GM21717 (cell line): Measurements from ENCODE around the gene RNU1-4.
"Not testable (repeated sequence)": the region's sequence is repeated elsewhere in the genome, so short reads cannot be mapped to it uniquely, and the experiment has no call there.

Source experiments
- ATAC-seq: cut with Tn5 transposase; IDR thresholded peaks from one replicate; pipeline ENCODE4 v1.9.1; 2021; ENCODE audit warnings: mild to moderate bottlenecking, moderate library complexity; ENCODE audit not compliant: unreplicated experiment

RNU1-4 gene

DNA sequence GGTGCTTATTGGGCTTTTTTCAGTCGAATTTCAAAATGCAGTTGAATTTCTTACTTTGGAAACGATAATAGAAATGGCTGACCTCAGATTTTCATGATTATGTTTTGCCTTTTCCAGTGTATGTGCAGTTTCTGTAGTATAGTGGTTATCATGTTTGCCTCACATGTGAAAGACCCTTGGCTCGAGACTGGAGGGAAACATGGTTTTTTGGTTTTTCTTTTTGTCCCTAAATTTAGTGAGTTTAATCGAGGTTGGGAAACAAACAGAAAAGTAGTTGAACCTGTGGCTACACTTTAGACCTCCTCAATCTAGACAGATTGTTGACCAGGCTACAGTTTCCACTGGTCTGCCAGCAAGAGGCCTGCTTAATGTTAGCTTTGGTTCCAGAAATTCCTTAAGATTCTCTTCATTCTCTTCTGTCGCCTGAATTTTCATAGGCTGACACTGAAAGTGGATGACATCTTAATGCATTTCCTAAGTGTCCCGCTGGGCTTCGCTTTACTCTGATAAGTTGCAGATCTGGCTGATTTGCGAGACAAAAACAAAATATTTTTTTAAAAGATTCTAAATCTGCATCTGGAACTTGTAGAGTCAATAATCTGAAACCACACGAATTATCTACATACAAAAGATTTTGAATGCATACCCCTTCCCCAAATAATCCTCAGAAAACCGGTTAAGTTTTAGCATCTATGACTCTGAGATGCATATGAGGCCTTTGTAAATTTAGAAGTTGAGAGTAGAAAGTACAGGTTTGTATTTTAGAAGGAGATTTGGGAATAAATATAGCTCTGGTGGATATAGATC is 14.7 kb upstream of the RNU1-4 start:
- not testable (repeated sequence) for ATAC-seq

DNA sequence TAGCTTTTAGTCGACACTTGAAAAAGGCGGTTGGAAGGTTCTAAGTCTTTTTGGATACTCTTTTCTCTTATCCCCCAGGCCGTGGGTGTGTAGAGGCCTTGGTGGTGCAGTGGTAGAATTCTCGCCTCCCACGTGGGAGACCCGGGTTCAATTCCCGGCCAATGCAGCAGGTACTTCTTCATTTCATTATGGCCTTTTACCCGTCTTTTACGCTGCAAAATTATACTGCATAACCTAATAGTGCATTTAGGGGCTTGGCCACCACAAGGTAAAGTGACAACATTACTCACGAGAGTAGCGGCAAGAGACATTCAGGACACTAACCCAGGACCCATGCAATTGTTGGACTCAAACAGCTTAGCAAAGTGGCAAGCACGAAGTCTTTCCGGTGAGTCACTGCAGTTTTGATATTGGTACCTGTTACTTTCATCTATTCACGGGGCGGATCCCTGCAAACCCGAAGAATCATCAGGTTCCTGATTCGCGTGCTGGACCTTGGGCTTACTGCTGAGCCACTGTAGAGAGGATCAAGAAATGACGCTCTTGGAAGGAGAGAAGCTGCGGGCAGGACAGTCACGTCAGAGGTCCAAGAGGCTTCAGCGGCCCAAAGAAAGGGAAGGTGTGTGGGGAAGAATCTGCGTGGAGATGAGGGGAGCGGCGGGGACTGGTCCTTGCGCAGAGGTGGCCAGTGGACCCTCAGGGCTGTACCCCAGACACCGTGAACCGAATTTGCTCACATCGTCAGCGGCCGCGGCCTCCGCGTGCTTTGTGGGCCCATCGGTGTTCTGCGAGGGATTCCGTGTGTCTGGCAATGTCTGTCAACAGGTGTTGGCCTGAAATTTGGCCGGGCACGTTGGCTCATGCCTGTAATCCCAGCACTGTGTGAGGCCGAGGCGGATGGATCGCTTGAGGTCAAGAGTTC is 12.9 kb upstream of the RNU1-4 start:
- peak; percentile 49 for ATAC-seq

DNA sequence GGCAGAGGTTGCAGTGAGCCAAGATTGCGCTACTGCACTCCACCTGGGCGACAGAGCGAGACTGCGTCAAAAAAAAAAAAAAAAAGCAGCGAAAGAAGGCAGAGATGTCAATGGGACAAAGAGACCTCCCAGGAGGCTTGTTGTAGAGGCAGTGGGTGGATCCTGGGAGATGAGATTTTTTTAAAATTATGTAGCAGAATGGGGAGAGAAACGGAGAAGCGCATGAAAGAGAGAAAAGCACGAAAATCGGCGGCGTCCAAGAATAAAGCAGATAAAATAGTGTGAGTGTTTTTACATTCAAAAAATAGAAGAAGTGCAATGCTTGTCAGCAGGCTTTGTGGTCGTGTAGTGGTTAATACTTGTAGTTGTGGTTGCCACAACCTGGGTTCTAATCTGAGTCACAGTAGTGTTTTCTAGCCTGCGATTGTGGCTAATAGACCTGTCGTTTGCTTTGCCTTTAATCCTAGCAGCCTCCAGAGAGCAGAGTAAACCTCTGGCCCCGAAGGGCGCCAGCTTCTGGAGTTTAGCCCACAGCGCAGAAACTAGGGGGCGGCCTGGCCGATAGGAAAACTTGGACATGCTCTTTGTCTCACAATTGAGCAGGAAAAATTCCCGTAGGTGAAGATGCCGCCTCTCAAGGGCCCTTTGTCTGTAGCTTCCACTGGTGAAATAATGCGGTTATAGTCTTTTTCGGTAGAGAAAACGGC is 11.9 kb upstream of the RNU1-4 start:
- peak; percentile 55 for ATAC-seq

DNA sequence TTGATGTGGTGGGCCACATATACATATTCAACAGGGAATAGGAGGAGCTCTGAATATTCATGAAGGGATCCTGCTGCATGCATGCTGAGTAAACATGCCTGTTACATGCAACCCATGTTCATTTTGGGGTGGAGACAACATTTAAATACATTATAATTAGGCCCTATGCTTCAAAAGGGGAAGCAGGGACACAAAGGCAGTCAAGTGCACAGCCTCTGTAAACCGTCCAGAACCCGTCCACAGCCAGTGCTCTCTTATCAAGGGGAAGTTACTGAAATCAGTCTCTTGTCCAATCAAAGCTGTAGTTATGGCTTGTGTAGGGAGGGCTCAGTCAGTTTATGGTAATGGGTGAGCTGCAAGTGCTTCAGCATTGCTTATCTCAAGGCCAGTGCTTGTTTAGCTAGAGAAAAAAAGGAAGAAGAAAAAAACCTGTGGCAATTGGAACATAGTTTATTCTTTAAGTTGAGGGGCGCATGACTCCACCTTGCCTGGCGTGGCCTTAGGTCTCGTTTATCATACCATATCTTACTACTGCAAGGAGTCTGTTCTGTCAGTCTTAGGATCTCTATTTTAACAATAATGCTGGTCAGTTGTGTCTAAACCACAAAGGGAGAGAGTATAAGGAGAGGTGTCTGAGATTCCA is 7.9 kb upstream of the RNU1-4 start:
- not testable (repeated sequence) for ATAC-seq

DNA sequence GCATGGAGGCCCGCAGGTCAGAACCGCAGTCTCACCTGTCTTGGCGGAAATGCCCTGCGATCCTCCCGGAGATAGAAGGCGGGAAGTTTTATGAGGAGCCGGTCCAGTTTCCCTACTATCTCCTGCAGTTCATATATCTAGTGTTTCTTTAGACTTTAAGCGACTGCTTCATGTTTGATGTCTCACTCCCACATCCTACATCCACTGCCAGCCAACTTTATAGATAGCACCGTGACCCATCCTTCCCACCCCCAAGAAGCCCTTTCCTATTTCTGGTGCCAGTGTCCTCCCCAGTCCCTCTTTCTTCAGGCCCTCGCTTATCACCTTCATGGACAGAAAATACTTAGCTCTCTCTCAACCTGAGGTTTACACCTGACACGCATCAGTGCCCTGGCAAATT is 914 bp downstream of the RNU1-4 start:
- not testable (repeated sequence) for ATAC-seq

DNA sequence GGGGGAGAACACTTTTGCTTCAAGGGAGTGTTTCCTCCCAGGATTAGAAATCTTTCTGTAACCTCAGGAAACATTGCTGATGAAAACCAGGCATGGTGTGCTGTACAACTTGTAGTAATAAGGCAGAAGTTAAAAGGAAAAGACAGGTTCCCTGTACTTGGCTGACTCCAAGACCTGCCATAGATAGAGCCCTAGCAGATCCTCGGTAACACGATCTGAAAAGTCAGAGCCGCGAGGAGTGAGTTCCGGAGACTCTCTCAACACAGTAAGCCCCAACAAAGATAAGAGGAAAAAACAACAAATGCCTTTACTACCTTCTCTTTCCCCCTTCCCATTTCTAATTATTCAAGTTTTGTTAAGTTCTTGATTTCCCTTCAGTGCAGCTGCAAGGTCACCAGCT is 7.3 kb downstream of the RNU1-4 start:
- ATAC-seq: not testable (repeated sequence)

DNA sequence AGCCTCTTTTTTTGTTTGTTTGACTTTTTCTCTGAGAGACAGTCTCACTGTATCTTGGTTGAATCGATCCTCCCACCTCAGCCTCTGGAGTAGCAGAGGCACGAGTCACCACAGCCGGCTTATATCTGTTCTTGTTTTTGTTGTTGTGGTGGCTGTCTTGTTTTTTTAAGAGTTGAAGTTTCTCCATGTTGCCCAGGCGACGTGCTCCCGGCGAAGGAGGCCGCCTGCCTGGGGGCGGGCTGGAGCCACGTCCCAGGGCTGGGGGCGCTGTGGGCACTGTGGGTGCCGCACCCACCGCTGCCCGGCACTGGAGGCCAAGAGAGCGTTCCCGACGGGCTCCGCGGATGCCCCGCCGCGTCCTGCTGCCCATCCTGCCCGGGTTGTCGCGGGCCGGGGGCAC is 8.4 kb downstream of the RNU1-4 start:
- ATAC-seq: not testable (repeated sequence)

DNA sequence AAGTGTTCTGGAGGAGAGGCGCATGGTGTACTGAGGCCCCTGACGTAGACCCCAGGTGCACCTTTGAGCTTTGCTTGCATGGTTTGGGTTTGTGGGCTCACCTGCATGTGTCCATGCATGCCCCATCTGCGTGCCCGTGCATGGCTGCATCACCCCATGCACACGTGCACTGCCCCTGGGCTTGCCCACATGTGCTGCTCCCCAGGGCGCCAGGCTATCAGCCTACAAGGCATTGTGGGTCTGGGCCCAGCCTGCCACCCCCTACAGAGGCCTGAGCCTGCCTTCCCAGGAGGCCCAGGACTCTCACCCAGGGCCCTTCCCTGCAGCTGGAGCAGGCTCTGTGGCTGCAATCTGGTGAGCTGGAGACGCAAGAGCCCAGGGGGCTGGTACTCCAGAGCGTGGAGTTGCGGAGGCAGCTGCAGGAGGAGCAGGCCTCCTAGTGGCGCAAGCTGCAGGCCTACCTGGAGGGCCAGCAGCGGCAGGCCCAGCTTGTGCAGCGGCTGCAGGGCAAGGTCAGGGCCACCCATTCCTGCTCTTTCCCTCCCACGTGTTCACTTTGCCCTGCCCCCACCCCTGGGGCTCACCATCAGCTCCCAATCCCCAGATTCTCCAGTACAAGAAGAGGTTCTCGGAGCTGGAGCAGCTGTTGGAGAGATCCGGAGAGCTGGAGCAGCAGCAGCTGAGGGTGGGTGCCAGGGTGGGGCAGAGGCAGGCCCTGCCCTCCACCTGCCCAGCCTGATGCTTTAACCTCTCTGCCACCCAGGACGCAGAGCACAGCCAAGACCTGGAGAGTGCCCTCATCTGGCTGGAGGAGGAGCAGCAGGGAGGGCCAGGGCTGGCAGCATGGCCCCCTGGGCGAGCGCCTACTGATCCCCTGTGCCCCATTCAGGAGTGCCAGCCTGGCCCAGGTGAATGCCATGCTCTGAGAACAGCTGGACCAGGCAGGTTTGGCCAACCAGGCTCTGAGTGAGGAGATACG is 9.9 kb downstream of the RNU1-4 start:
- ATAC-seq: not testable (repeated sequence)

DNA sequence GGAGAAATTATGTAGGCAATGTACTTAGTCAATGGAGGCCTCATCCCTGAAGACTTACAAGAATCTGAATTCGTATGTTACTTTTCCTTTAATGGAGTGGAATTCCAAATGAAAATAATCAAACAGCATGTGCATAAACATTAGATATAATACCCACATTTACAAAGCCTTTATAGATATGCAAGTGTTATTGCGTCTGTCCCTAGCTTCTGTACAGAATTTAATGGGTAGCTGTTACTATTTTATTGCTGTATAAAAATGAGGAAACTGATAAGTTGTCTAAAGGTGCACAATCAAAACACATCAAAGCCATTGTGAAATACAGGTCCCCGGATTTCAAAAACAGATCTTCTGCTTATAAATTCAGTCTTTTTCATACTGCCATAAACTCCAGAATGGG is 12.5 kb downstream of the RNU1-4 start:
- not testable (repeated sequence) for ATAC-seq

DNA sequence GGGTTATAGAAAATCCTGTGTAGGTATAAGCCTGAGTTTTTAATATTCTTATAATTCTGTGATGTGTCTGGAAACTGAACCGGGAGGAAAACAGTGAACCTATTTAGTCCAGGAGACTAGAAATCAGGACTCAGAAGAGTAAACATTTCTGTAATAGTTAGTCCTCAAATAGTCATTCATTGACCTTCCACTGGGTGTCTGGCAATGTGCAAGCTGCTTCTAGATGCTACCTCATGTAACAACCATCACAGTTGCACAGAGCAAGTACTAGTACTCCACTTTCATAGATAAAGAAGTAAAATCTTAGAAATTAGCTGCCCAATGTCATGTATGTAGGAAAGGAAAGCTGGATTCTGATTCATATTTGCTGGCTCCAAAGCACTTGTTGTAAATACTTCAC is 15.1 kb downstream of the RNU1-4 start:
- not testable (repeated sequence) for ATAC-seq

DNA sequence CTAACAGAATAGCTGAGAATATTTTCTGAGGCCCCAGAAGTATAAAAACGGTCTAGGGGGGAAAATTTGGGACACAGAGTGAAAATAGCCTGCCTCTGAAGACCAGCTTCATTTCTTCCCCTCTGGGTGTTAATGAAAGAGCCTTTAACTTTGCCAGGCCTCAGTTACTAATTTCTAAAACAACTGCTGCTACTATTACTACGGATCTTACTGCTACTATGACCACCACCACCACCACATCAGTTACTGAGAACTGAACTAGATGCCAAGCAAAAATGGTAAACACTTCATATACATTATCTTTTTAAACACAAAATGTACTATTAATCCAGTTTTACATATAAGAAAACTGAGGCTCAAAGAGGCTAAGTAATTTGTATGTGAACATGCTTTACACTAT is 15.6 kb downstream of the RNU1-4 start:
- not testable (repeated sequence) for ATAC-seq

DNA sequence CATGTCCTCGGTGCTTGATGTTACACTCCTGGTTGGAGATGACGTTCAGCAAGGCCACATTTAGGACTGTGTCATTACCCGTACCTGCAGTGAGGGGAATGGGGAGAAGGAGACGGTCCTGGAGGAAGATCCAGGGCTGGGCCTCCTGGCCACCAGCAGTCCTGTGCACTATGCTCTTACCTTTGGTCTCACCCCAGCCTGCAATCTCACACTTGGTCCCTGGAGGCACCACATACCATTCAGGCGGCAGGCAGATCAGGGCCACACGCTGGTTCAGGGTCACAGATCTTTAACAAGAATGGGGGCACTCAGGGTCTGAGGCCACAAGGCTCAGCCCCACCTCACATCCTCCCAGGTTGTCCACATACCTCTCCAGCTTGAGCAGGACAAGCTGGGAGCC is 17.3 kb downstream of the RNU1-4 start:
- not testable (repeated sequence) for ATAC-seq

DNA sequence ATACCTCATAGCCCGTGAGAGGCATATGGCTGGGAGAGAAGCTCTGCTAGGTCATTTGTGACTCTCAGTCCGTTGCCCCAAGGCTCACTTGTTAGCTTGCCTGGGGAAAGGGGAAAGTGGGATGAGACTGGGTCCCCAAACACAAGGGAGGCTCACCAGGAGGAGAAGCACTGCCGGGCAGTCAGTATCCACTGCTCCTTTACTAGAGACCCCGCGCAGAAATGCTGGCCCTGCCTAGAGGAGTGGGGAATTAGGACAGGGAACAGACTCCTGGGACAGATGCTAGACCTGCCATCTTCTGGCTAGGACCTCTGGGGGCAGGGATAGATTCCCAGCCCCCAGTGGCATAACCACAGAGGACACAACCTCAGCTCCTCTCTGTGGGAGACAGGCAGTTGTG is 17.7 kb downstream of the RNU1-4 start:
- ATAC-seq: not testable (repeated sequence)

DNA sequence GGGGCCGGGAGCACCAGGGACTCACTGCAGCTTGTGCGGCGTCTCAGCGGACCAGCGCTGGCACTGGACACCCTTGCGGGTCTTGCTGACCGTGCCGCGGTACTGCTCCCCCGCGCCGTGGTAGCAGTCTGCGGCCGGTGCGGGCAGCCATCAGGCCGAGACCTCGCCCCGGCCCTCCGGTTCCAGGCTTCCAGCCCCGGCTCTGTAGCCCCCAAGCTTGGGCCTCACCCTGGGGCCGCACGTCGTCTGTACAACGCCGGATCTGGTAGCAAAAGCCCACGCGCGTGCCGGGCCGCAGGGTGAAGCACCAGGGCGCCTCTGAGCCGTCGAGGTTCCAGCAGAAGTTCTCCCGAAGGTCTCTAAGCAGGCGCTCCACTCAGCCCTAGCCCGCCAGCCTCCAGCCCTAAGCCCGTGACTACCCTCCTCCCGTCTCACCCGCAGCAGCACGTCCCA is 18.8 kb downstream of the RNU1-4 start:
- ATAC-seq: not testable (repeated sequence)

DNA sequence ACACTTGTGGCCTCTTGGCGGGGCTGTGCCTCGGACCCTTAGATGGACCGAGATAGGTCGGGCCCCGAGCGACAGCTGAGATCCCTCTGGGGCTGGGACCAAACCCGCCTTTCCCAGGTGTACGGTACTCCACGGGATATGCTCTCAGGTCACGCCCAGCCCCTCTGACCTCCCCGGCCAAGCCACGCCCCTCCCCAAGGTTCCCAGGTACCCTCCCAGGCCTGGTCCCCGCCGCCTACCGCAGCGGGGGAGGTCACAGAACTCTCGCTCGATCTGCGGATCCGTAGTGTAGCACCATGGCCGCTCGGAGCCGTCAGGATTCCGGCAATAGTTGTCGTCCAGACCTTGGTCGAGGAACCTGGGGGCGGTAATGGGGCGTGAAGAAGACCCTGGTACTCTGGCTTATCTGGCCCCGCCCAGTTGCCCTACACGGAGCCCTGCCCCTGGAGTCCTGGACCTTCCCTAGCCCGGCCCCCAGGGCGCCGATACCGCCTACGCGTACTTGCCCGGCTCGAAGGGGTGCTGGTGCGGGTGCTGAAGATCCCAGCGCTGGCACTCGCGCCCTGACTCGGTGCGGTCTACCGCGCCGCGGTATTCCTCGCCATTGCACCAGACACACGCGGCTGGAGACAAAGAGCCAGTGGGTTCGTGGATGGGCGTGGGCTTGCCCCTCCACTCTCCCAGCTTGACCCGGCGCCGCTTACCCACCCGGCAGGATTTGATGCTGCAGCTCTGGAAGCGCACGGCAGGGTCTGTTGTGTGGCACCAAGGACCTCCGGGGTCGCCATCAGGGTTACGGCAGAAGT is 19.5 kb downstream of the RNU1-4 start:
- not testable (repeated sequence) for ATAC-seq

DNA sequence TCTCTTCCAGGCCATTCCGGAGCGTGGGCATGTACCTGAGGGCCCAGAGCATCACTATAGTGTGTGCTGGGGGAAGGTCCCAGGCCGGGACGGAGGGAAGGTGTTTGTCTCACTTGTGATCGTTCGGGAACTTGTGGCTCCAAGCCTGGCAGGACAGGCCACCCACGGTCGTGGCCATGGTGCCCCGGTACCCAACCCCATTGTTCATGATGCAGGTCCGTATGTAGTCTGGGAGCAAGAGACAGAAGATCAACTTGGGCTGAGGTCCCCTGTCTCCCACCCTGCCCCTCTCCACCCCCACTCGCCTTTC is 20.1 kb downstream of the RNU1-4 start:
- not testable (repeated sequence) for ATAC-seq

DNA sequence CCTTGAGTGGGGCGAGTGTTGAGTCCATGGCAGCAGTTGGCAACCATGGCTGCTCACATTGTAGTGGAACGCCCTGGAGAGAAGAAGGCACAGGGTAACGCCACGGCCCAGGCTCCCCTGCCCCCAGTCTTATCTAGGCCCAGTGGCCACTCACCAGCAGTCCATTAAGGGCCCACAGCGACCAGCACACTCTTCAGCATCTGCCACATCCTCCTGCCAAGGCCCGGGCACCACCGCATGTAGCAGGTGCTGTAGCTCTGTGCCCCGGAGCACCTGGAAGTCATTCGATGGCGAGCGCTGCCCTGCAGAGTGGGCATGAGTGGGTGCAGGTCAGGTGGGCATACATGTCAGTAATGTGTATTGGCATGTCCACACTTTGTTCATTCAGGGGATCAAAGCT is 20.5 kb downstream of the RNU1-4 start:
- not testable (repeated sequence) for ATAC-seq

DNA sequence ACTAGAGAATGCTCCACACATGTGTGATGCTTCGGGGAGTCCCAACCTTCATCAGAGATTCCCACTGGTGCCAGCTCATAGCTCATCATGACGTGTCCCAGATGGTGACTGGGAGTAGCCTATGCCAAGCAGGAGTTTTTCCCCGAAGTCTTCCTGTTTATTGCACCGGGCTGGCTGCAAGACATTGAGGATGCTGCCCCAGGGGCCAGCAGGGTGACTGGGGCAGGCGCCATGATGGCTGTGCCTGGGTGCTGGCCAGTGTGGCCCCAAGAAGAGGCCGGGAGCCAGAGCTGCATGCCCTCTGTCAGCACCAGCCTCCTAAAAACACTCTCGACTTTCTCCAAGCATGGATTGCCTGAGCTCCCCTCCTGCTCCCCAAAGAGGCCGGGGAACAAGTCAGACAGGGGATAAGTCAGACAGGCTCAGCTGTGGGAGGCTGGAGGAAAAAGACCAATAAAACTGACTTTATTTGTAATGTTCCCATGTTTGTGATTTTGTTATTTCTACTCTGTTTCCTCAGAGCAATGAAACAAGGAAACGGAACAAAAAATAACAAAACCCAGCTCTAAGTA is 24.0 kb downstream of the RNU1-4 start:
- not testable (repeated sequence) for ATAC-seq
